GM21381 (cell line): ENCODE data around the gene RND3.

ENCODE experiments used
- ATAC-seq: cut with Tn5 transposase; IDR thresholded peaks from one replicate; pipeline ENCODE4 v1.9.1; 2021; ENCODE audit warnings: mild to moderate bottlenecking, moderate library complexity; ENCODE audit not compliant: unreplicated experiment

RND3 gene

GRCh38 chr2:150476809-150477302 lies 10.6 kb downstream of the RND3 start:
- no peak for ATAC-seq

- no peak for ATAC-seq
Observed at GRCh38 chr2:150476286-150476685, 11.2 kb downstream of the RND3 start.

- no peak for ATAC-seq
Observed at GRCh38 chr2:150475479-150476250, 11.8 kb downstream of the RND3 start.

- no peak for ATAC-seq
Observed at GRCh38 chr2:150474326-150475074, 13.0 kb downstream of the RND3 start.

GRCh38 chr2:150473767-150474166 lies 13.7 kb downstream of the RND3 start:
- no peak for ATAC-seq

GRCh38 chr2:150472511-150472899 lies 15.0 kb downstream of the RND3 start:
- ATAC-seq = no peak

GRCh38 chr2:150471813-150472510 lies 15.5 kb downstream of the RND3 start:
- ATAC-seq = no peak

GRCh38 chr2:150470435-150470834 lies 17.0 kb downstream of the RND3 start:
- ATAC-seq = no peak

GRCh38 chr2:150469706-150470274 lies 17.7 kb downstream of the RND3 start:
- no peak for ATAC-seq

- no peak for ATAC-seq
Observed at GRCh38 chr2:150468350-150468960, 19.0 kb downstream of the RND3 start.

- no peak for ATAC-seq
Observed at GRCh38 chr2:150467621-150467963, 19.9 kb downstream of the RND3 start.

- no peak for ATAC-seq
Observed at GRCh38 chr2:150466741-150467620, 20.5 kb downstream of the RND3 start.

- no peak for ATAC-seq
Observed at GRCh38 chr2:150465703-150466569, 21.5 kb downstream of the RND3 start.

GRCh38 chr2:150464986-150465385 lies 22.5 kb downstream of the RND3 start:
- ATAC-seq = no peak

- no peak for ATAC-seq
Observed at GRCh38 chr2:150464270-150464669, 23.2 kb downstream of the RND3 start.

- no peak for ATAC-seq
Observed at GRCh38 chr2:150462770-150463169, 24.7 kb downstream of the RND3 start.

GRCh38 chr2:150459281-150459680 lies 28.2 kb downstream of the RND3 start:
- no peak for ATAC-seq

GRCh38 chr2:150450765-150451164 lies 36.7 kb downstream of the RND3 start:
- ATAC-seq = no peak

- ATAC-seq = no peak
Observed at GRCh38 chr2:150449856-150450255, 37.6 kb downstream of the RND3 start.
